HG03196 (cell line): Measurements from ENCODE around the gene PSD.
A peak's percentile ranks its signal among the peaks of the same experiment; 100 is the strongest.

Experiments used
- ATAC-seq: cut with Tn5 transposase; IDR thresholded peaks from one replicate; pipeline ENCODE4 v1.9.1; 2021; ENCODE audit not compliant: unreplicated experiment

Gene PSD

GRCh38 chr10:102405632-102406031, 13.0 kb downstream of the PSD start:
- no peak for ATAC-seq

- ATAC-seq, result no peak
Measured at GRCh38 chr10:102405108-102405571, 13.4 kb downstream of the PSD start.

DNA sequence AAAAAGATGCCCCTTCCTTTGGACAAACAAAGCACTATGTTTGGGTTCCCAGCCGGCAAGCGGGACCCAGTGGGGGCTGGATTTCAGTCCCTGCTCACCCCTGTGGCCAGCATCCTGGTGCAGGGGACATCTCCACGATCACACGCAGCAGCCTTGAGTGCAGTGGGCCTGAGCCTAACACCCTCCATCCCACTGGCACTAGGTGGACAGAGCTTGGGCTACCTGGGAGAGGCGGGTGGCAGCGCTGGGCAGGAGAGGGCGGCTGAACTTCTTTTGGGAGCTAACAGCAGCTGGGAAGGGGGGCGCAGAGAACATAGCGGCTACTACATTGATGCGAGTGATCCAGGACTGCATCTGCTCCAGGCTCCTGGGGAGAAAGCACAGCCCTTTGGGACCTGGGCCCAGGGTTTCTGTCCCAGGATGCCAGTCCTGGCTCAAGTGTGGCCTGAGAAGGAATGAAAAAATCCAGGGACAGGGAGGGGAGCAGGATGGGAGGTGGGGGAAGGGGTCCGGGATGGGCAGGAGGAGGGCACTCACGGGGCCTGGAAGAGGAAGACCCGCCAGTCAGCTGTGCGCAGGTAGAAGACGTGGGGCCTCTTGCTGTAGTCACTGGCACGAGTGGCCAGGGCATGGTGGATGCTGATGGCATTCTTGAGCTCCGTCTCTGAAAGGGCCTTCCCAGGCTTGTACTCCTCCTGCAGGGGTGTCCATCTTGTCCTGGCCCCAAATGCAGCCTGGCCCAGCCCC, 14.1 kb downstream of the PSD start:
- no peak for ATAC-seq

DNA sequence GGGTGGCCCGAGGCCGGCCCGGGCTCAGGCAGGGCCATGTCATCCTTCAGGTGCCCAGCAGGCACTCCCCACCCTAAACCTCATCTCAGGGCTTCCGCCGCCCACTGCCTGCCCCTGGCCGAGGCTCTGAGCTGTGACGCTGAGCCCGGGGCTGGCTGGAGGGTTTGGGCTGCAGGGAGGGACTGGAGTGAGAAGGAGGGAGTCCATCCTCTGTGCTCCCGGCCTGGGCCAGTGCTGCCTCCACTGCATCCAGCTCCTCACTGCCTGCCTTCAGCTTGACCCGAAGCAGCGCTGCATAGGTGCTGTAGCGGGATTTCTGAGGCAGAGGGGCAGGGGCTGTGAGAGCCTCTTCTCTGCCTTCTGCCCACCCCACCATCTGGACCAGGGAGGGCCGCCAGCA, 15.5 kb downstream of the PSD start:
- ATAC-seq, result no peak

DNA sequence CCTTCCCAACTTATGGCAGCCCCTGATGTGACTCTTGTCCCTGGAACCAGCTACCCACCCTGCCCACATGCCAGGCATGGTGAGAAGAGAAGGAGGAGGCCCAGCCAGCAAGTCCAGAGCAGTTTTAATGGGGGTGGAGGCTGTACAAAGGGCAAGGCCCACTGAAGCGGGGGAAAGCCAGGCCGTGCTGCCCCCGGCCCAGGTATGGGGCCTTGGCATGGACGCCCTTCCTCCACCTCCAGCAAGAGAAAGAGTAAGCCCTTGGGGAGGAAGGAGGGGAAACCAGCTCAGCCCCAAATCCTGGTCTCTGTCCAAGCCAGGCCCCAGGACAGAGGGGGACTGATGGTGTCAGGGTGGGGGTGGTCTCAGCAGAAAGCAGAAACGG, 16.1 kb downstream of the PSD start:
- no peak for ATAC-seq

GRCh38 chr10:102401735-102402511, 16.7 kb downstream of the PSD start:
- ATAC-seq, result no peak

DNA sequence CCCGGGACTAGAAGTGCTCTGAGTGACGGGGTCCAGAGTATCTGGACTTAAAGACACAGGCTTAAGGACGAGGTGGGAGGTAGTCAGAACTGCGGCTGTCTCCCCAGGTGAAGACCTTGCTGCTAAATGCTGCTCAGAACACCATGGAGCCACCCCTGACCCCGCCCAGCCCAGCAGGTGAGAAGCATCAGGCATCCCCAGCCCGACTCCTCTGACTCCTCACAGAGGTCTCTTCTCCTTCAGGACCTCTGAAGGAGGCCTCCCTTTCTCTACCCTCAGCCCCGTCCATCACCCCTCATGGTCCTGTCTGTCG, 17.3 kb downstream of the PSD start:
- ATAC-seq, result no peak

DNA sequence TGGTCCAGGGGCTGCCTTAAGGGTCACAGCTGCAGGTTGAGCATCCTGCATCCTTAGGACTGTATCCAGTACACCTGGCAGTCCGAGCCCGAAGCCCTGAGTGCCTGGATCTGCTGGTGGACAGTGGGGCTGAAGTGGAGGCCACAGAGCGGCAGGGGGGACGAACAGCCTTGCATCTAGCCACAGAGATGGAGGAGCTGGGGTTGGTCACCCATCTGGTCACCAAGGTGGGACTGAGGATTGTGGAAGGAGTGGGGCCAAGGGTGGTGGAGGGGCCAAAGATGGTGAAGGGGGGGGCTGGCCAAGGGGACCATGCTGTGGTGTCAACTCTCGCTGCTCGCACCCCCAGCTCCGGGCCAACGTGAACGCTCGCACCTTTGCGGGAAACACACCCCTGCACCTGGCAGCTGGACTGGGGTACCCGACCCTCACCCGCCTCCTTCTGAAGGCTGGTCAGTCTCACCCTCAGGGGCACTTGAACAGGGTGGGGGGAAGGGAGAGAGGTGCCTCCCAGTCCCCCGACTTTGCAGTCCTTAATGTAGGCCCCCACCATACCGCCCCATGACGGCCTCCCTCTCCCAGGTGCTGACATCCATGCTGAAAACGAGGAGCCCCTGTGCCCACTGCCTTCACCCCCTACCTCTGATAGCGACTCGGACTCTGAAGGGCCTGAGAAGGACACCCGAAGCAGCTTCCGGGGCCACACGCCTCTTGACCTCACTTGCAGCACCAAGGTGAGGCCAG, 17.8 kb downstream of the PSD start:
- ATAC-seq, result no peak

DNA sequence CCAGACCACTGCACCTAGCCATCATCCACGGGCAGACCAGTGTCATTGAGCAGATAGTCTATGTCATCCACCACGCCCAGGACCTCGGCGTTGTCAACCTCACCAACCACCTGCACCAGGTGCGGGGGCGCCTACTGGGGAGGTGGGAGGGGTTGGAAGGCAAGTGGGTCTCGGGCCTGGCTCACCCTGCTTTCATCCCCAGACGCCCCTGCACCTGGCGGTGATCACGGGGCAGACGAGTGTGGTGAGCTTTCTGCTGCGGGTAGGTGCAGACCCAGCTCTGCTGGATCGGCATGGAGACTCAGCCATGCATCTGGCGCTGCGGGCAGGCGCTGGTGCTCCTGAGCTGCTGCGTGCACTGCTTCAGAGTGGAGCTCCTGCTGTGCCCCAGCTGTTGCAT, 18.5 kb downstream of the PSD start:
- ATAC-seq, result no peak

GRCh38 chr10:102399217-102400021, 19.2 kb downstream of the PSD start:
- ATAC-seq, result peak; percentile 31

GRCh38 chr10:102398172-102399020, 20.2 kb downstream of the PSD start:
- no peak for ATAC-seq

- ATAC-seq, result no peak
Measured at GRCh38 chr10:102397222-102398171, 21.1 kb downstream of the PSD start.

DNA sequence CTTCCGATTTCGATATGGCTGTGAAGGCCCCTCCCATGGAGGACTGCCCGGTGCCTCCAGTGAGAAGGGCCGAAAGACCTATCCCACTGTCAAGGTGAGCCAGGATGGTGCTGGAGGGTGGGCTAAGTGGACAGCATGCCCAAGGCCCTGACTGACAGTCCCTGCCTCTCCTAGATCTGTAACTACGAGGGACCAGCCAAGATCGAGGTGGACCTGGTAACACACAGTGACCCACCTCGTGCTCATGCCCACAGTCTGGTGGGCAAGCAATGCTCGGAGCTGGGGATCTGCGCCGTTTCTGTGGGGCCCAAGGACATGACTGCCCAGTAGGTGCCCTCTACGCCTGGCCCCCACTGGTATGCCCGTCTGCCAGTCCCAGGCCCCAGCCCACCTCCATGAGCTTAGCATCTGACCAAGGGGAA, 21.8 kb downstream of the PSD start:
- ATAC-seq, result no peak

DNA sequence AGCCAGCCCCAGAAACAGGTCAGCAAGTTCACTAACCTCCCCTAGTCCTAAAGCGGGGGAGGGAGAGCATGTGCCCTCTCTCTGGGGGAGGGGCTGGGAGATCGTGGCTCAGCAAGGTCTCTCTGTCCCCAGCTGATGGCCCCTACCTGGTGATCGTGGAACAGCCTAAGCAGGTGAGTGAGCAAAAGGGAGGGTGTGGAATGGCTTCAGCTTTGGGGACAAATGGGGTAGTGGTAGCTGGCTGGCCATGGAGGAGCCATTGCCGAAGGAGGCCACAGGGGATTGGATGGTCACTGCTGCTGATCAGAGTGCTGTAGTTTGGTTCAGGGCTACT, 22.3 kb downstream of the PSD start:
- ATAC-seq, result no peak

GRCh38 chr10:102395400-102396316, 22.9 kb downstream of the PSD start, which contains the start of gene NFKB2:
NFKB2 (plus strand) TSS chr10:102395705; CDS start chr10:102395960, 255 bp downstream.
- ATAC-seq, result peak; percentile 39

DNA sequence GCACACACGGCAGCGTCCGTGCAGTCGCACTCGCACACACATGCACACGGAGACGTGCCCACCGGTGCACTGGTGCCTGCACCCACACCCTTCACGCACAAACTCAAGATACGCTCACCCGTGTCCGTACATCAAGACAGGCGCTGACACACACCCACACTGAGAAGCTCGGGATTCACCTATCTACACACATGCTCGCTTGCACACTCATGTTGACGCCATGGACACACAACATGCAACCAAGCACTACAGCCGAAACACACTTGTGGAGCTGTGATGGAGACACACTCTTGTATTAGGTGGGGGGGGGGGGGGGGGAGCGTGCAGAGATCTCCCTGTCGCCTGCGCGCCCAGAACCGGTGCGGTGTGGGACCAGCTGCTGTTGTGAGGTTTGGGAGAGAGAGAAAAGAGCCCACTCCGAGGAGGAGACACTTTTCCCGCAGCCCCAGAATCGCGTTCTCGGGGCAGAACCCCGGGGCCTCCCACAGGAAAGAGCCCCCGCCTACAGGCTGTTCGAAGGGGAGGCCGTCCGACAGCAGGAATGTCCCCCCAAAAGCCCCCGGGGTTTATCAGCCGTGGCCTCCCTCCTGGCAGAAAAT, 23.7 kb downstream of the PSD start:
- peak; percentile 2 for ATAC-seq

DNA sequence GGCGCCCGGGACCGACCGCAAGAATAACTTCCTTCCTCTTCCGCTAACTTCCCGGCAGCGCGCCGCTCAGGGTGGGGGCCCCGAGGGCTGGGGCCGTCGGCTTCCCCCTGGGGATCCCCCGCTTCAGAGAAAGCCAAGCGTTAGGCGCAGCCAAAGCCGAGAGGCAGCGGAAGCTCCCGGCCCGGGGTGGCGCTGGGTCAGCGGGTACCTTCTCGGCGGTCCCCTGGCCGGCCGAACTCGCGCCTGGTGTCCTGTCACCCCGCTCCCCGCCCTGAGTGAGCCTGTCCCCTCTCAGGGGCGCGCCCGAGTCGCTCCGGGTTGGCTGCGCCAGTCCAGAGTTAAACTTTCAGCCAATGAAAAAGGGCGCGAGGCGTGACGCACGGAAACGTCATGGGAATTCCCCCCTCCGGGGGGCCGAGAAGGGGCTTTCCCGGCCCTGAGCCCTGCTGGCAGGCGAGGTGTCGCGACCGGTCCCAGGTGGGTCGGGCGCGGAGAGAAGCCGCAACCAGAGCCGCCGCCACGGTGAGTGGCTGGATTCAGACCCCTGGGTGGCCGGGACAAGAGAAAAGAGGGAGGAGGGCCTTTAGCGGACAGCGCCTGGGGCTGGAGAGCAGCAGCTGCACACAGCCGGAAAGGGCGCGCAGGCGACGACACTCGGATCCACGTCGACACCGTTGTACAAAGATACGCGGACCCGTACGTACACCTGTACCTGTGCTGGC, 24.3 kb downstream of the PSD start:
- peak; percentile 71 for ATAC-seq
